Measurements from ENCODE around the gene CAMKMT. TPM values are rescaled to one million over a fixed set of nuclear protein-coding genes. Genes with fewer than 3 reads are reported as not detected.

Gene CAMKMT
- total RNA-seq, 1 experiment from 2014 or later = 17.4 TPM

- Histone ChIP-seq H3K9ac (ENCODE audit: extremely low read depth, insufficient read length, low read length) (no peak overlapping the region), H3K23ac (ENCODE audit: insufficient read length, low read depth, low read length) (no peak overlapping the region), H2BK15ac (ENCODE audit: low read depth, low read length) (no peak overlapping the region), H3K14ac (ENCODE audit: insufficient read depth, low read length) (peak overlapping the region; percentile 77; the same call in 1 of the 2 replicates), H3K18ac (ENCODE audit: insufficient read length, low read depth, low read length) (peak overlapping the region; percentile 84), H2AK5ac (ENCODE audit: insufficient read length, low read length) (no peak overlapping the region), H4K5ac (ENCODE audit: insufficient read length, low read depth, low read length) (no peak overlapping the region), H3T11ph (ENCODE audit: low read length) (no peak overlapping the region), H2BK12ac (ENCODE audit: insufficient read length, low read depth, low read length) (no peak overlapping the region), H3K4me2 (ENCODE audit: insufficient read depth, insufficient read length, low read length) (peak overlapping the region; percentile 83), H3K9me3 (ENCODE audit: control insufficient read depth, low read depth, low read length) (no peaks in the 10 kb centered on the region), H2AFZ (ENCODE audit: low read length) (no peak overlapping the region), H3K79me1 (ENCODE audit: insufficient read depth, low read depth, low read length, poor library complexity, severe bottlenecking) (no peaks in the 10 kb centered on the region), H3K79me2 (ENCODE audit: insufficient read depth, low read length) (no peaks in the 10 kb centered on the region), H4K8ac (replicated peaks; ENCODE audit: insufficient read length, low read depth, low read length) (no peak overlapping the region), H3K27me3 (ENCODE audit: insufficient read depth, low read length) (peaks cover 4% of the 10 kb centered on the region; the same call in 1 of the 2 replicates), H2BK20ac (ENCODE audit: low read depth, low read length, poor library complexity, severe bottlenecking) (no peak overlapping the region), H2BK5ac (ENCODE audit: insufficient read length, low read length) (no peak overlapping the region), H4K20me1 (ENCODE audit: control insufficient read depth, insufficient read depth, insufficient read length) (no peaks in the 10 kb centered on the region), H3K56ac (ENCODE audit: insufficient read length, low read depth, low read length) (no peak overlapping the region), H3K27ac (ENCODE audit: insufficient read length, low read depth, low read length) (no peak overlapping the region), H4K91ac (ENCODE audit: insufficient read length, low read depth, low read length) (no peak overlapping the region), H3K4ac (ENCODE audit: low read depth, low read length) (no peak overlapping the region; the same call in 1 of the 2 replicates), H2BK120ac (ENCODE audit: low read depth, low read length, poor library complexity, severe bottlenecking) (no peak overlapping the region), H3K23me2 (ENCODE audit: insufficient read length, low read depth, low read length, poor library complexity, severe bottlenecking) (peaks cover 17% of the 10 kb centered on the region), H3K4me1 (ENCODE audit: insufficient read depth, low read length) (peaks cover 19% of the 10 kb centered on the region)
- Mint-ChIP-seq H3K9me3 (no peaks in the 10 kb centered on the region), H3K27me3 (ENCODE audit: low read depth) (peaks cover 58% of the 10 kb centered on the region), H3K4me1 (peaks cover 80 to 83% of the 10 kb centered on the region in 2 experiments), H3K36me3 (ENCODE audit: insufficient read depth in 1 of 3, low read depth in 3 of 3) (no peaks in the 10 kb centered on the region; a peak in 1 of 7 replicates), H3K4me3 (peak overlapping the region; percentile 69 to 80), H3K27ac (peak overlapping the region; percentile 94 to 98 (median 98); a peak in 6 of 7 replicates)
- WGBS (ENCODE audit: extremely low coverage, insufficient read length, low lambda C conversion rate) = no CpG with 5 or more reads among the region's 67 CpGs
- peak; percentile 53 for DNase-seq
- no peak for TF ChIP-seq CTCF (conservative IDR thresholded peaks at IDR 0.05)
Measured at GRCh38 chr2:44801841-44802776, 440.4 kb downstream of the CAMKMT start.

Measured in H9 (cell line).